Spleen (tissue), 7 donors: ENCODE measurements around the gene HOXB4.

Experiments used
- POLR2AphosphoS5 ChIP-seq, 3 donors: sonication (generic); formaldehyde crosslinking; IDR thresholded peaks; one replicate each; pipeline ENCODE4 v1.5.1; 2017; ENCODE audit warnings: antibody characterized with exemption in 3 of 3
- TF ChIP-seq, protein P1 (sequence below), 11 experiments: fragments of 200-600 bp in 7 of 11; fragments of 450-650 bp in 4 of 11; sonication (generic) in 4 of 11; IDR thresholded peaks in 8 of 11; conservative IDR thresholded peaks in 3 of 11; 1 replicate in 7 of 11; 2 replicates in 4 of 11; pipeline versions ENCODE4 v1.4.0 to v1.8.0; 2016 to 2021; ENCODE audit warnings: antibody characterized with exemption in 11 of 11, inconsistent platforms in 4 of 11, mild to moderate bottlenecking in 1 of 11
- donor health status: DM: no; HTN: no; CAD: no; lungs with moderate emphysema.
- donor health status: DM: no; HTN: no; CAD: no.
- donor health status: DM: no; HTN: no; CAD: no.

DNA sequence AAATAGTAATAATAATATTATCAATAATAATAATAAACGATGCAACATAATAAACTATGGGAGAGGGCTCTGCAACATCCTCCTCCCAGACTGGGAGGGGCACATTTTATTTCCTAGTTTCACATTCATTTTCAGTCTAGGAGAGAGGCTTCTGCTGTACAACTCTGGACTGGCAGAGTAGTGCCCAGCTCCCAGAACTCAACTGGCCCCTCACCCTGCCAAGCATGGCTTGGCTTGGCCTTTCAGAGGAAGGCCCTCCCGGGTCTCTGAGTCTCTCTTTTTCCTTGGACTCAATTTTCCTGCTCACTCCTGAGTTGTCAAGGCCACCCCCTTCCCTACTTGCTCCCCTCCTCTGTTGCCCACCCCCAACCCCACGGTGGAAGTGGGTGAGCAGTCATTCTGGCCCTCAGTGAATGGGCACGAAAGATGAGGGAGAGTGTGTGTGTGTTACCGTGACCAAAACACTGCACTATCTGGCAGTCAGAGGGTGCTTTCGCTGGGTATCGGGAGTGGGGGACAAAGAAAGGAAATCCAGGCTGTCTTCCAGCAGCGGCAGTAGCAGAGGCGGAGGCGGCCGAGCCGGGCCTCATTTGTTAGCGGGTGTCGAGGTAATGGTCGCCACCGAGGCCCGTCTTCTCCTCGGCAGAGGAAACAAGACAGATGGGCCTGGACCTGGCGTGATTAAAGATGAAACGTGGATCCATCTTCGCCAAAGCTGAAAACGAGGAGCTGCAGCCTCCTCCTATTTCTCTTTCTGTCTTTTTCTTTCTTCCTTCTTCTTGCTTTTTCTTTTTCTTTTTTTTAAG is 2.3 kb downstream of the HOXB4 start:
- TF ChIP-seq POLR2AphosphoS5 (IDR thresholded peaks at IDR 0.05) = peak in 2 of 3 donors; percentile 9 to 34
- TF ChIP-seq, protein P1, sequence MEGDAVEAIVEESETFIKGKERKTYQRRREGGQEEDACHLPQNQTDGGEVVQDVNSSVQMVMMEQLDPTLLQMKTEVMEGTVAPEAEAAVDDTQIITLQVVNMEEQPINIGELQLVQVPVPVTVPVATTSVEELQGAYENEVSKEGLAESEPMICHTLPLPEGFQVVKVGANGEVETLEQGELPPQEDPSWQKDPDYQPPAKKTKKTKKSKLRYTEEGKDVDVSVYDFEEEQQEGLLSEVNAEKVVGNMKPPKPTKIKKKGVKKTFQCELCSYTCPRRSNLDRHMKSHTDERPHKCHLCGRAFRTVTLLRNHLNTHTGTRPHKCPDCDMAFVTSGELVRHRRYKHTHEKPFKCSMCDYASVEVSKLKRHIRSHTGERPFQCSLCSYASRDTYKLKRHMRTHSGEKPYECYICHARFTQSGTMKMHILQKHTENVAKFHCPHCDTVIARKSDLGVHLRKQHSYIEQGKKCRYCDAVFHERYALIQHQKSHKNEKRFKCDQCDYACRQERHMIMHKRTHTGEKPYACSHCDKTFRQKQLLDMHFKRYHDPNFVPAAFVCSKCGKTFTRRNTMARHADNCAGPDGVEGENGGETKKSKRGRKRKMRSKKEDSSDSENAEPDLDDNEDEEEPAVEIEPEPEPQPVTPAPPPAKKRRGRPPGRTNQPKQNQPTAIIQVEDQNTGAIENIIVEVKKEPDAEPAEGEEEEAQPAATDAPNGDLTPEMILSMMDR (IDR thresholded peaks at IDR 0.05 in 8 of 11, conservative IDR thresholded peaks at IDR 0.05 in 3 of 11) = no peak
